HG02981 (cell line): ENCODE data around the gene AGAP1.
"Not testable (repeated sequence)": the region's sequence is repeated elsewhere in the genome, so short reads cannot be mapped to it uniquely, and the experiment has no call there.

Experiments used
- ATAC-seq: cut with Tn5 transposase; IDR thresholded peaks from one replicate; pipeline ENCODE4 v1.9.1; 2021; ENCODE audit warnings: mild to moderate bottlenecking, moderate library complexity; ENCODE audit not compliant: unreplicated experiment

The AGAP1 gene

DNA sequence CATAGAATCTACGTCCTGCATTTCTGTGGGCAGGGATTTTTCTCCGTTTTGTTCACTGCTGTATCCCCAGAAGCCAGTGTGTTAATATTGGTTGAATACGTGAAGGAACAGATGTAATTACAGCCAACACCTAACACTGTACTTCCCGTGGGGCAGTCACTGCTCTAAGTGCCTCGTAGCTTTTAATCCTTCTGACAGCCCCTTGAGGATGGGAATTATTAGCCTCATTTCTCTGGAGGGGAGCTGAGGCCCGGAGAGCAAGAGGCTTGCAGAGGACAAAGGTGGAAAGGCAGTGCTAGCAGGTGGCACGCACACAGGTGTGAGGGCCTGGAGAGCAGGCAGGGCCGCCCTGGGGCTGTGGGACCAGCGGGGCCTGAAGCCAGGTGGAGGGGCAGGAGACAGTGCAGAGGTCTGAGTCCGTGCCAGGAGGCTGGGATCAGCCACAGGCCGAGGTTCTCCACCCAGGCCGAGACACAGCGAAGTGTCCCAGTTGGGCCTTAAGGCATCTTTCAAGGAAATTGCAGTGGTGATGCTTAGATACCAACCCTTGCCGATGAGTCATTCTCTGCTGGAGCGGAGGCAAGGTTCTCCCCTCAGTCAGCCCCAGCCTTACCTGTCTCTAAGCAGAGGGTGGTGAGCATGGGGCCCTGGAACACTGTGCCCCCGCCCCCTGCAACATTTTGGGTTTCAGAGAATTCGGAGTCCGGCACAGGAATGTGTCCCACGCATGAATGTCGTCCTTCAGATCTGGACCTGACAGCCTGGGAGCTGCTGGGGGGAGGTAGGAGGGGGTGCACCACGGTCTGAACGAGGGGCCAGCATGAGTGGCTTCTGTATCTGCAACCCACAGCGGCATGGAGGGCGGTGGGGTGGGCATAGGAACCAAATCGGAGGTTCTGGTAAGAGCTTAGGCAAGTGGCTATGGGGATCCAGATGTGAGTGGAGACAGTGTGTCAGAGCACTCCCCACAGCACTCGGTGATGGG, 551.7 kb downstream of the AGAP1 start:
- ATAC-seq = no peak

DNA sequence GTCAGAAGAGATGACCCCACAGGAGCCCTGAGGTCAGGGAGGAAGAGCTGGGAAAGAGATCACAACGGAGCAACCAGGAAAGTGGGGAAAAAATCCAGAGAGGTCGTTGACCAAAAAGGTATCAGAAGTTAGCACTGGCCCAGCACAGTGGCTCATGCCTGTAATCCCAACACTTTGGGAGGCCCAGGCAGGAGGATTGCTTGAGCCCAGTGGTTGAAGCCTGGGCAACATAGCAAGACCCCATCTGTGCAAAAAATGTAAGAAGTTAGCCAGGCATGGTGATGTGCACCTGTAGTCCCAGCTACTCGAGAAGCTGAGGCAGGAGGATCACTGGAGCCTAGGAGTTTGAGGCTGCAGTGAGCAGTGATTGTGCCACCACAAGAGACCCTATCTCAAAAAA, 552.9 kb downstream of the AGAP1 start:
- ATAC-seq = no peak

DNA sequence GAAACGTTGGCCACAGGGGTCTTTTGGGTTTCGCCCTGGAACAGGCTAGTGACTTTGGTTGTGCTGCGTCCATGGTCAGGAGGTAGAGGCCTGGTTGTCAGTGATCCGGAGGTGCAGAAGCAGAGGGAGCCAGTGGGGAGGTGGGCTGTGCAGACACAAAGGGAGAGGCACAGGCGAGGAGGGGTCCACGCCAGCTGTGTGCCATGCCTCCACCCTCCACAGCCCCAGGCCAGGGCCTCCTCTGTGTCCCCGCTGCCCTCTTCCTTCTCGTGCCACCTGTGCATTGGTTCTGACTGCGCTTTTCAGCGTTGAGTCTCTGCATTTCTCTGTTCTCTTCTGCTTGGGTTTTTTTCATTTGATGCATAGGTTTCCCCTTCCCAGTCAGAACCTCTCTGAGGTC, 553.3 kb downstream of the AGAP1 start:
- no peak for ATAC-seq

DNA sequence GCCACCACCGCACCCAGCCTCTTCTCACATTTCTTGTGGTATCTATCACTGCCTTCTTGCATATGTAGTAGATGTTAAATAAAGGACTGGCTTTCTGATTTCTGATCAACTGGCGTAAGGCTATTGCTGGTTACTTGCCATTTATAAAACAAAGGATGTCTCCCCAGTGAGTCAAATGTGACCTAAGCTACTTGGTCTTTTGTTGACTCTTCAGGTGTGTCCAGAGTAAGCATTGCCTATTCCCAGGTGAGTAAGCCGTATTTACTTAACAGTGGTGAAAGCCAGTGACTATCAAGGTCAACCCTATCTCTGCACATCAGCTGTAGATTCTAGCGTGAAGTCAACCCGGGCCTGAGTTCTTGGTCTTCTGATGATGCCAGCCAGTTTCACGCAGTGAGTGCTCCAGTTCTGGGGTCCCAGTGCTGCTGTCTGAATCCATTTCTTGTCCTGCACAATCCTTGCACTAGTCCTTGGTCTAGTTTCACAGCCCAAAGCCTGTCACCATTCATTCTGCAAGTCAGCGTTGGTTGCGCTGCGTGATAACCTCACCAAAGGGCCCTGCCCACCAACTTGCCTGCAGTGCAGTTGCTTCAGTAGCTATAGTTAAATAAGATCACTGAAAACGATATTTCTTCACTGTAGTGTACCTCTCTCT, 554.2 kb downstream of the AGAP1 start:
- ATAC-seq = no peak

DNA sequence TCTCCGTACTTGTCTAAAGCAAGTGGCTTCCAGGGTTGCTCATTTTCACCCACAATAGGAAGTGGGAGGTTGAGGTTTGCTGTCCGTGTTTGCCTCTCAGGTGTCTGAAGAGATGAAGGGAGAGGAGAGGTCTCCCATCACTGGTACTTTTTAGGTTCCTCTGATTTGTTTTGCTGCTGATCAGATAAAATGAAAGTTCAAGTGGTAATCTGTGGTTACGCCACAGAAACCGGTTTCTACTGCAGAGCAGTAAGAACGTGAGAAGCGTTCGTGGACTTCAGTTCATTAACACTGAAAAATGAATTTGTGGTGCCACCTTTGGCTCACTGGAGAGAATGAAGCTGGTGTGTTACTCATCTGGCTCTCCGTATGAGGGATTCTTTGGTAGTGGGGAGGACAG, 556.1 kb downstream of the AGAP1 start:
- ATAC-seq = no peak

DNA sequence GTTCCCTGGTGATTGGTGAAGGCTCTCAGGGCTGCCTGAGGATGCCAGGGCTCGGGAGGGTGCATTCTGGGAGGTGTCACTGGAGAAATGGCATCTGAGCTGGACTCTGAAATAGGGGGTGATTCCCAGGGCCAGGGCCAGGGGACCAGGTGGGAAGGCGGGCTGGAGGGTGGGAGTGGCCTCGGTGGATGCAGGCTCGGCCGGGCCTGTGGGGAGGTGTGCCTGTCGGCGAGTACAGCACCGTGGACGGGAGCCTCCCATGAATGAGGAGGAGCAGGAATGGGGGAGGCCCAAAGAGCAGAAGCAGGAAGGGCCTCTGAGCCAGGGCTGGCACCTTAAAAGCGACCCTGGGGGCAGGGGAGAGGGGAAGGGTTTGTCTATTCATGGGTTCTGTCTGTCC, 557.5 kb downstream of the AGAP1 start:
- no peak for ATAC-seq

DNA sequence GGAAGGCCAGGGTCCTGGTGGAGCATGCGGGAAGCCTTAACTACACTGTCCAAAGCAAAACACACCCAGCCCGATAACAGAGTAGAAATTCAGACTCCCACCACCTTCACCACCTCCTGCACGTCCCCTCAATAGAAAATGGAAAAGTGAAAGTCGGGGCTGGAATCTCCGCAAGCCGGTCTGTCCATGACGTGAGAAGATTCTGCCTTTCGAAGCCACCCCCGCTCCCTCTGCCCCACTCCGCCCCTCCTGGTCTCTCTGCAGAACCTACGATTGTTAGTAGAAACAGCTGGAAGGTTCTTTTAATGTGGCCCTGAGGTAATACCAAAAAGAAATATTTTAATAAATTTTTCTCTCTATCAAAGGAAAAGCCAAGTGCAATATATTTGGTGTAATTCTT, 558.0 kb downstream of the AGAP1 start:
- ATAC-seq = no peak

DNA sequence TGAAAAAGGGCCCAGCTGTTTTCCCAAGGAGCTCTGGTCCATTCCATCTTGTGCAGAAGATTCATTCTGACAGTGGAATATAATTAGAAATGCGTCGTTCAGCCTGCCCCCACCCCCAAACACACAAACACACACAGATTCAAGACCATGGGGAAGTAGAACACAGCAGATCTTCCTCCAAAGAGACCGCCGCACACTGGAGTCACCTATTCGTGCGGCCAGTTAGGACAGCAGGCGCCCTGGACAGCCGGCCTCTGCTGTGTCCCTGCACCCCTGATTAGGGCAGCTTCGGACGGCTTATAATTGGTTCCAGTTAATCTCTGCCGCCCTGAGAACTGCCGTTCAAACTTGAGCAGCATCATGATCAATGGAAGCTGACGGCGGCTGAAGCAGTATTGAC, 558.4 kb downstream of the AGAP1 start:
- ATAC-seq = no peak

DNA sequence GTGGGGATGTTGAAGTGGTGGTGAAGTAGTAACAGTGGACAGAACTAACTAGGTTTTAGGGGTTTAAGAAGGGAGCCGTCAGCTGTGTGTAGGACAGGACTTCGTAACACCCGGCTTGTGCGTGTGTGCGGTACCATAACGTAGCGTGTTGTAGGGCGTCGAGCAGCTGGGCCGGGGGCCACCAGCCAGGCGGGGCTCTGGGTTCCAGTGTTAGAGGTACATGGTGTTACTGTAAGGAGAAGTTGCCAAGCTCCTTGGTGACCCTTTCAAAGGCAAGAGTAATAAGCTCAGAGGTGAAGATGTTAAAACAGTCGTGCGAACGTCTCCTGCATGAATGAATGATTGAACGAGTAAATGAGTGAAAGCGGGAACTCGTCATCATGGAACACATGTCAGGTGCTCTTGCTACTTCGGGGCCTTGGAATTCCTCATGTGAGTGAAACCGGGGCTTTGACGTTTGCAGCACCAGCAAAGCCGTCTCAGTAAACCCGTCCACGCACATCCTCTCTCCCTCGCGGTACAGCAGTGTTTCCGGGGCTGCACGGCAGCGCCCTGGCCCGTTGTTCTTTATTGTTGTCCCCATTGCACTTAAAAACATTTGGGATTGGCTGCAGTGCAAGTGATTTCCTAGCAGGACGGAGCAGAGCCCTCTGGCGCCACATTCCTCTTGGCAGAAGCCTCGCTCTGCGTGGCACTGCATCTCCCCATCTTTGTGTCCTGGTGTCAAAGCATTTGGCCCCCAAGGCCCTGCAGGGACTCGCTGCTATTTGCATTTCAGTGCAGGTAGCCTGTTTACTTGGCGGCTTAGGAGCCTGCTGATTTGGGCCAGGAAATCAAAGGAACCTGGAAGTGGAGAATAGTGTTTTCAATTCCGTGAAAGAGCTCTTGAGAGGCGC, 559.3 kb downstream of the AGAP1 start:
- no peak for ATAC-seq

DNA sequence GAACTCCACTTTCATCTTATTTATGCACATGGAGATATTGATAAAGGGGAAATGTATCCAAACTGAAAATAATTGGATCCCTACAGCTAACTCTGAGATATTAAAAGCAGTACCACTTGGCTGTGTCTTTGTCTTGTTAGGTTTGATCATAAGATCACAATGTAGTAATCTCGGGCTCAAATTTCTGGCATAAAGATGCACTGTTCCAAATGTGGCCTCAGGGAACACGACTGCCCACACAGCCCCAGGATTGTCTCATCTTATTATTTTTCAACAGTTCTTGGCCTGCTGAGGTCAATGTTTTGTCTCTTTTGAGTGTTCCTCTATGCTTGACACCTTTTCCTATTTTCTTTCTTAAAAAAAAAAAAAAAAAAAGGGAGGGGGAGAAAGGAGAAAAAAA, 560.3 kb downstream of the AGAP1 start:
- no peak for ATAC-seq

DNA sequence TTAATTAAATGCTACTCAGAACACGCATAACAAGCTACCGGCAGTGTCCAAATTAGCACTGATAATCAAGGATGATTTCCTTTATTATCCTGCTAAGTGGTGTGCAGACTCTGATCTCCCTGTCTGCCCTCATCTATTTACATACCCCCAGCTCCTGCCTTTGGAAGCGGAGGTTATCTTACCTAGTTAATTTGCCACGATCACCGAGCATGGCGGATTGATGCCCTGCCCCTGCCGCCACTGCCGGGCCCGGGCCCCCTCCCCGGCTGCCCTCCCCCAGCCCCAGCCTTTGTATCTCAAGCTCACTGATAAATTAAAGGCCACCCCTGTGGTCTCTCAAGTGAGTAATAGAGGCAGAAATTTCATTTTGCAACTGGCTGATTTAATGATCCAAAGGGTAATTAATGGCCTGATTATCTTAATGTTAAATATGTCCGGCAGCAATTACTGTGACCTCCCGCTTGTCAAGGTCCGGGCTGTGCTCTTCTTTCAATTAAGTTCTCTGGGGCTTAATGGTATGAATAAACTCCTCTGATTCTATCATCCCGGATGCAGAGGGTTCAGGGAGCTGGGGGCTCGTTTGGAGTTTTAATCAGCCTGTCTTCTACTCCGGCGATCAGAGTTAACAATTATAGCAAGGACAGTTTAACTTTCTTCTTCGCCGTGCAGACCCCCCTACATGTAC, 560.9 kb downstream of the AGAP1 start:
- no peak for ATAC-seq

DNA sequence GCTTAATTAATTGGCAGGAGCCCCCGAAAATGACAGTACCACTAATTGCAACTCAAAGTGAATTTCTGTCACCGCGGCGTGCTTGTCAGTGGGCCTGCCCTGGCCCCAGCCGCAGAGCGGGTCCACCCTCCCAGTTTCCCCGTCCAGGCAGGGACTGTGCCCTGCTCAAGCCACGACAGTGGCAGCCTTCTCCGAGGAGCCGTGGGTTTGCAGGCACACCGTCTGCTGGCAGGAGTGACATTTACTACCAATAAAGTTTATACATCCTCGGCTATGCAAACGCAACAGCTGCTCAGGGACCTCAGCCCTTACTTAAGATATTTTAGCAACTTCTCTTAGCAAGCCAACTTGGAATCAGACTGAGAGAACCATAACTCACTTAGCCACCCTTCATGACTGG, 561.6 kb downstream of the AGAP1 start:
- no peak for ATAC-seq

DNA sequence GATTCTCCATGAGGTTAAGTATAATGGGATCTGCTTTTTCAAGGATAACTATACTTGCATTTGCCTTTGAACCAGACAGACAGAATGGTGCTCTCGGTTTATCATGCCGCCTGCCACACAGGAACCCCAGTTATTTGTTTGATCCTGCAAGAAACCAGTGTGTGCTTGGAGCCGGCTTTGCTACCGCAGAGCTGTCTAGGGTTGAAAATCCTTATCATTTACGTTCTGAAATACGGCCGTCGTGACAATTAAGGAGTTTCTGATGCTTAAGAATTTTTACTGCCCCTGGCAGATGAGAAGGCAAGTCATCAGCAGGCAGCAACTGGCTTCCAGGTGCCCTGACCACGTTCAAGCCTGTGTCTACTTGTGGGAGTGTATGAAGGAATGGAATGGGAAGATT, 562.3 kb downstream of the AGAP1 start:
- ATAC-seq = no peak

DNA sequence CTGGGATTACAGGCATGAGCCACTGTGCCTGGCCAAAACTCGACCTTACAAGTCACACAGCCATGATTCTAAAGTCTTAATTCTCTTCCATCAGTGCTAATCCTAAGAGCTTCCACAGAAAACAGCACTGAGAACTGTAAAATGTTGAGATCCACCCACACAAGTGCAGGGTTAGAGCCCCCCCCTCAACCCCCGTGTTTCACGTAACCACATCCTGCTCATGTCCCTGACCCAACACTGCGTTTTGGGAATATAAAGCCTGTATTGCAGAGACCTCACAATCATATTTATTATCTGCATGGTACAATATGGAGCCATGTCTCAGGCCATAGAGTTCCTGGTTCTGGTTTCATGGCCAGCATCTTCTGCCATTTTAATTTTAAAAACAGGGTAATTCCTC, 563.5 kb downstream of the AGAP1 start:
- ATAC-seq = no peak

DNA sequence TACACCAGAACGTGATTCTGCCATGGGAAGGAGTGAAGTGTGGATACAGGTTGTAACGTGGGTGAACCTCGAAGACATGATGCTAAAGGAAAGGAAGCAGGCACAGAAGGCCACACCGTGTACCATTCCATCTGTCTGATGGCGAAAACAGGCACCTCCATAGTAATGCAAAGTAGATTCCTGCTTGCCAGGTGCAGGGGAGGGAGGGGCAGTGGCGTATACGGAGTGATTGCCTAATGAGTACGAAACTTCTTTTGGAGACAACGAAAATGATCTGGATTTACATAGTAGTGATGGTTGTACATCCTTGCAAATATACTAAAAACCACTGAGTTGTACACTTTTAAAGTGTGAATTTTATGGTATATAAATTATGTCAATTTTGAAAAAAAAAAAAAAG, 567.7 kb downstream of the AGAP1 start:
- no peak for ATAC-seq

DNA sequence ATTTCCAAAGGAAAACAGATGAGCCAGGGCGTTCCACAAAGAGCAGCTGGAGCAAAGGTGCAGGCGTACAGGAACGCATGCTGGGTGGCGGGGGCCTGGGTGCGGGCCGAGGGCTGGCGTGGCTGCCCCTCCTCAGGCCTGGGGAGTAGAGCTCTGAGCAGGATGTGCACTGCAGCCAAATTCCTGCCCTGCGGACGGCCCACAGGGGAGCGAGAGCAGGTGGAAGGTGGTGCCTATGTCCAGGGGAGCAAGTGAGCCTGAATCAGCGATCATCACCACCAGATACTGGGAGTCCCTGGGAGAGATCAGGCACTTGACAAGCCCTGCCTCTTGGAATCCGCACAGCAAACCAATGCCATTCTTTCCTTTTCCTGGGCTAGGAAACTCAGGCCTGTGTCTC, 568.1 kb downstream of the AGAP1 start:
- no peak for ATAC-seq

DNA sequence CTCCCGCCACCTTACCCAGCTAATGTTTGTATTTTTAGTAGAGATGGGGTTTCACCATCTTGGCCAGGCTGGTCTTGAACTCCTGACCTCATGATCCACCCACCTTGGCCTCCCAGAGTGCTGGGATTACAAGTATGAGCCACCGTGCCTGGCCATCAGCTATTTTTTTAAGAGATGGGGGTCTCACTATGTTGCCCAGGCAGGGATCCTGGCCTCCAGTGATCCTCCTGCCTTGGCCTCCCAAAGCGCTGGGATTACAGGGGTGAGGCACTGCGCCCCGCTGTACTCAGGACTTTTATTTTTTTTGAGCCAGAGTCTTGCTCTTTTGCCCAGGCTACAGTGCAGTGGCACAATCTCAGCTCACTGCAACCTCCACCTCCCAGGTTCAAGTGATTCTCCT, 569.0 kb downstream of the AGAP1 start:
- ATAC-seq = not testable (repeated sequence)

DNA sequence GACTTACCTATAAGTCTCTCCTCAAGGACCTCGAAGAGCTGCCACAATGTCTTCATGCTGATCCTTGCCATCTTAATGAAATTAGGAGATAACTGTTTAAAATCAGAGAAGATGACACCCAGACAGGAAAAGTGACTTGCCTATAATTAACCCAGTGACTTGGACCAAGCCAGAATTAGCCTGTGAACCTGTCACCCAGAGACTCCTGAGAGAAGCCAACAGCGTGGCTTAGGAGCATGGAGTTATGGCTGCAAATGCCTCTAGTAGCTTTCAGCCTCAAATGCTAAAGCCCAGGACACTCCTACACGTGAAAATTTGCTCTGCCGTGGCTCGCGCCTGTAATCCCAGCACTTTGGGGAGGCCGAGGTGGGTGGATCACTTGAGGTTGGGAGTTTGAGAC, 570.2 kb downstream of the AGAP1 start:
- ATAC-seq = no peak

DNA sequence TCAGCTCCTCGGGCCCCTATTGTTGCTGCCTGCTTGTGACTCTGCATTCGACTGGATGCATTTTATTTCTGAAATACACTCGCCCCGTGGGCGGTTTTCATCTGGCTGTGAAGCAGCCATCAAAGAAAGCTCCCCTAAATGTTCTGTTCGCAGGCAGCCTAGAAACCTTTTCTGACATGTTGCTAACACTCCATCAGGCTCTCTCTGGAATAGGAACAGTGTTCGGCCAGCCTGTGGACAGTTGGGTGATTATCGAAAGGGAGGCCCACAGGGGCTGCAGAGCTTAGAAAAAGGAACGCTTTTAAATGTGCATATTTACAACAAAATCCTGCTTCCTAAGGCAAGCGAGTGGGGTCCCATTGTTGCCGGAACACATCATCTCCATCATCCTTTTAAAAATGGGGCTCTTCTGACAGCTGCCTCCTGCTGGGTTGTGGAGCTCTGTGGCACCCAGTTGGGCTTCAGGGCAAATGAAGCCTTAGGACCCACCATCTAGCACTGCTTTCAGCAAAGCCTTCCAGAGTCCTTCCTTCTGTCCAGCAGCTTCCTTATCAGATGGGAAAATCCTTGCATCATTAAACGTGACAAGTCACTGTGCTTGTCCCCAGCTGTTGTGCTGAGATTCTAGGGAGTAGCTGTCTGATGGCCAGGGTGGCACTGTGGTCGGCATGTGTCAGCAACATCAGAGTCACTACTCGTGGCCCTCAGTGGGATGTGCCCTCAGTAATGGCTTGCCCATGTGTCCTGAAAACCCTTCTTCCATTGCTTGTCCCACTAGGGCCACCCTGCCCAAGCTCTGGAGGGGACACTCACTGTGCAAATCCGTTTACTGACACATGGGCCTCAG, 571.7 kb downstream of the AGAP1 start:
- ATAC-seq = no peak

DNA sequence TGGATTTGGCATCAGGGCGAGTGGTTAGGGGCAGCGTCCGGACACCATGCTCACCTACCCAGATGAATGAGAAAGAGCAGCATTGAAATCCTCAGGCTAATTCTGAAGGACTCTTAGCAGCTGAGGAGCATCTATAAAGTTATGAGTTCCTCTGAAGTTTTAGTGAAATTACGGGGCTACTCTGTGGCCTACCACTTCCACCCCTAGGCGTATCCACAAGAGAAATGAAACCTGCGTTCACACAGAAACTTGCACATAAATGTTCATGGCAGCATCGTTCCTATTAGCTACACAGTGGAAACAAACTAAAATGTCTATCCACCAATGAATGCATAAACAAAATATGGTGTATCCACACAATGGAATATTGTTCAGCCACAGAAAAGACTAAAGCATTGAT, 576.4 kb downstream of the AGAP1 start:
- no peak for ATAC-seq
